ENCODE measurements around the gene CCNA2. TPM values are rescaled to one million over a fixed set of nuclear protein-coding genes. Genes with fewer than 3 reads are reported as not detected.

Gene CCNA2
- total RNA-seq: 5.3 and 6.2 TPM in 2 replicates

GRCh38 chr4:121823505-121824170 lies at the start of gene CCNA2:
Gene CCNA2, minus strand, starts transcription at chr4:121823883. Its CDS starts 255 bp downstream, at chr4:121823628.

GRCh38 chr4:121869841-121870822 lies 46.4 kb upstream of the CCNA2 start, which contains the start of gene BBS7:
Gene BBS7, minus strand, starts transcription at chr4:121870474. Its CDS starts 161 bp downstream, at chr4:121870313.

GRCh38 chr4:121800961-121801714 lies 22.5 kb downstream of the CCNA2 start, which contains the start of gene EXOSC9:
Gene EXOSC9, plus strand, starts transcription at chr4:121801323. Its CDS starts 102 bp downstream, at chr4:121801425.

Other genes with a start within 250 kb of the CCNA2 start
- gene ANXA5, start 126.9 kb downstream of the CCNA2 start, total RNA-seq: 879 and 1,015 TPM in 2 replicates
- 5.4 and 11.2 TPM in 2 replicates for gene SMIM43, start 58.7 kb downstream of the CCNA2 start, total RNA-seq
- gene EXOSC9, start 22.6 kb downstream of the CCNA2 start, total RNA-seq: 20.2 and 24.0 TPM in 2 replicates
- 20.1 and 20.3 TPM in 2 replicates for gene BBS7, start 46.6 kb upstream of the CCNA2 start, total RNA-seq
- gene TRPC3, start 128.2 kb upstream of the CCNA2 start, total RNA-seq: 2.0 and 2.3 TPM in 2 replicates